ENCODE data around the gene FUBP3.

Gene FUBP3

DNA sequence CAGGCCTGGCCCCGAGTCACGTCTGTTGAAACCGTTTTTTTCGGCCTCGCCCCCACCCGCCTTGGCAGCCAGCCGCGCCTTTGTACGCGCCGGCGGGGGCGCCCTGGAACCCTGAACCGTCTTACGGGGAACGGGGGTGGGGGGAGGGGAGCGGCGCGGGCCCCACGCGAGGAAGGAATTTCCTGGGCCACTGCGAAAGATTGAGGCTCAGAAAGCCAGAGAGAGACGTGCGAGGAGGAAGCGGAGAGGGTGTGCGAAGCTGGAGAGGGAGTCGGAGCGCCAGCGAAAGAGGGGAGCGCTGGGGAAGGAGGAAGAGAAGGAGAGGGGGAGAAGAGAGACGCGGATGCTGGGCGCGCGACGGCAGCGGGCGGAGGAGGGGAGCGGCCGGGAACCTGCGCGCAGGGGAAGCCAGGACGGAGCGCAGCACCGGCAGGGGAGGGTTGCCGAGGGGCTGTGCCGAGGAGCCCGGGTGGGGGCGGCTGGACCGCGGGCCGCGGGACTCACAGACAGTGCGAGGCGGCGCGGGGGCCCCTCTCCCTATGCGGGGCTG, 80.4 kb downstream of the FUBP3 start:
- DNase-seq (ENCODE audit: low read depth, low spot score) = no peak
- H3K27ac ChIP-seq = no peak overlapping the region

DNA sequence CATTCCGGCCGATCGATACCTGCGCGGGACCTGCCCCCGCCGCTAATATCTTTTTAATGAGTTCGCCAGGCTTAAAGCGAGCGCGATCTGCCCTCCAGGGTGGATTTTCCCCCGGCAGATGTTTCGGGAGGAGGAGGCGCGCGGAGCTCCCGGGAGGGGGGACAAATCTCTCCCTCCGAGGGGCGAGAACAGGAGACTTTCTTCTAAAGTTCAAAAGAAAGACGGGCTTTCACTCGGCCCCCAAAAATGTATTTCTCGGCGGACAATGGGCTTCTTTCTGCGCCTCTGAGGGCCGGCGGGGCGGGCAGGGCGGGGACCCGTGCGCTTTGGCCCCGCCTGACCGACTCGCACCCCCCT, 80.9 kb downstream of the FUBP3 start:
- DNase-seq (ENCODE audit: low read depth, low spot score) = no peak
- H3K27ac ChIP-seq = no peak overlapping the region

DNA sequence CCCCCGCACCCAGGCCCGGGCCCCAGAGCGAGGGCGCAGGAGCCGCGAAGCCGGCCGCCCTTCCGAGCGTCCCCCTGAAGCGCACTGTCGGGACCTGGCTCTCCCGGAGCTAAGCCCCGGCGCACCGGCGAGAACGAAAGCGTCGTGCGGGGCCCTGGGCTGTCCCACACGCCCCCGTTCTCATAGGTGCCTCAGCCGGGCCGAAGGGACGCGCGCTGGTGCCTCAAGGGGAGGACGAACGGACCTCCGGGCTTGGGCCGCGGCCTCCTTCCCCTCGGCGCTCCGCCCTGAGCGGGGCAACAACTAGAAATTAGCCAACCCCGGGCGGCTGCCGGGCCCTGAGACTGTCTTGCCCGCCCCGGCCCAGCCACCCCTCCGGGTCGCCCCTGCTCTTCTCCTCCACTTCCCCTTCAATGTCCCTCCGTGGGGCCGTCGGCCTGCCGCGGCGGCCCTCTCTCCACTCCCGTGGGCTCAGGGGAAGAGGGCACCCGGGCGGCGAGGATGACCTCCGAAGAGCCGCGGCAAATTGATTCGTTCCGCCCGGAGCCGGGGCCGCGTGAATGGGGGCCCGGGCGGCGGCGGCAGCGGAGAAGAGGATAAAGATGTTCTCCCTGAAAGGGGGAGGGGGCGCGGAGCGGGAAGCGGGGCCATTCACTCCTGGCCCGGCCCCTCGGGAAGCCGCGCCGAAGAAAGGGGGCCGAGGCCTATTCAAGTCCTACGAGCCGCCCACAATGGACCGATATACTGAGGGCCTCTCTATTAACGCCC, 81.5 kb downstream of the FUBP3 start:
- DNase-seq (ENCODE audit: low read depth, low spot score) = no peak
- no peak overlapping the region for H3K27ac ChIP-seq

GRCh38 chr9:130661451-130662098, 82.2 kb downstream of the FUBP3 start:
- DNase-seq (ENCODE audit: low read depth, low spot score) = no peak
- H3K27ac ChIP-seq = no peak overlapping the region

- H3K27ac ChIP-seq = no peak overlapping the region
- no peak for DNase-seq (ENCODE audit: low read depth, low spot score)
These were observed 83.0 kb downstream of the FUBP3 start for GRCh38 chr9:130662099-130662969.

DNA sequence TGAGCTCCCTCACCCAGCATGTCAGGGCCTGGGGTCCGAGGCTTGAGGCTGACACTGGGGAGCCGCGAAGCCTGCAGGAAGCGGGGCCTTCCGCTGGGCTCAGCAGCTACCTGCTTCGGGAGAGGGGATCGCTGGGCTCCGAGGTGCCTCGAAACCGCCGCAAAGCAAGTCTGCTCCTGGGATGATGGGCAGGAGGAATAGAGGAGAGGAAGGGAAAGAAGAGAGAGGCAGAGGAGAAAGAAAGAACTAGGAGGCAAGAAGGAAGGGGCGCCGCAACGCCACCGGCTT, 83.5 kb downstream of the FUBP3 start:
- no peak for DNase-seq (ENCODE audit: low read depth, low spot score)

DNA sequence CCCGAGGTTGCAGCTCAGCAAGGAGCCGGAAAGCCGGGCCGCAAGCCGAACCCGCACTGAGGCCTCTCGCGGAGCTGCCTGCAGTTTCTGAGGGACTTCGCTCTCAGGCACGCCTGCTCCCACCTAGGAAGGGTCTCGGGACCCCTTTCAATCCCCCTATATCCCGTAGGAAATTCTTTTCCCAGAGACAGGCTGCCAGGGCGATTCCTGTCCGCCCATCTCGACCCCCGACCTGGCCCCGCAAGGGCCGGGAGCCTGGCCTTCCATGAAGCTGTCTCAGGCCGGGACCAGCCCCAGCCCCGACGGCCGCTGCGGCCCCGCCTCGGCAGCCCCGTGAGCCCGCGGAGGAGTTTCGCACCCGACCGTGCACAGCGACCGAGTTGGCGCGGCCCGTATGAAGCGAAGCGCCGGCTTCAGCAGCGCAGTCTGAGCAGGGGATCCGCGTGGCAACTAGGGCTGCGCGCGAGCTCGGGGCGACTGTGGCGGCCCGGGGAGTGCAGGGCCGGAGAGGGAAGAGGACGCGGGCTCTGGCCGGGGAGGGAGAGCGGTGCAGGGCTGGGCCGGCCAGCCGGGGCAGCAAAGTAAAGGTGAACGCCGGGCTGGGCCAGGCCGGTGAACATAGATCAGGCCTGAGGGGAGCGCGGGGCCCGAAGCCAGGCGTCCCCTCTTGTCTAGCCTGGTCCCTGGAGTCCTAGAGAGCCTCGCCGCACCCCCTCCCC, 84.0 kb downstream of the FUBP3 start:
- no peak for DNase-seq (ENCODE audit: low read depth, low spot score)
- H3K27ac ChIP-seq = no peak overlapping the region

More for the DNA sequence above, 83.5 kb downstream of the FUBP3 start:
- no peak overlapping the region for H3K27ac ChIP-seq

DNA sequence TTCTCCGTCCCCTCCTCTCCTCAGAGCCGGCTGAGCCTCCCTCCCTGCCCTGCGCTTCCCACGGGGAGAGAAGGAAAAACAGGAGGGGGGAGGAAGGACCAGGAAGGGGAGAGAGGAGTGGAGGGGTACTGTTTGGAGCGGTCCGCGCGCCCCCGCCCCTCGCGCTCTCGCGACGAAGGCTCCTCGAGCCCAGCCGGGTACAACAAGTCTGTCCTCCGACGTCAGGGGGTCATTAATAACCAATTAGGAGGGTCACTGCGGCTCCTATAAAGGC, 84.5 kb downstream of the FUBP3 start:
- DNase-seq (ENCODE audit: low read depth, low spot score) = no peak
- H3K27ac ChIP-seq = no peak overlapping the region

DNA sequence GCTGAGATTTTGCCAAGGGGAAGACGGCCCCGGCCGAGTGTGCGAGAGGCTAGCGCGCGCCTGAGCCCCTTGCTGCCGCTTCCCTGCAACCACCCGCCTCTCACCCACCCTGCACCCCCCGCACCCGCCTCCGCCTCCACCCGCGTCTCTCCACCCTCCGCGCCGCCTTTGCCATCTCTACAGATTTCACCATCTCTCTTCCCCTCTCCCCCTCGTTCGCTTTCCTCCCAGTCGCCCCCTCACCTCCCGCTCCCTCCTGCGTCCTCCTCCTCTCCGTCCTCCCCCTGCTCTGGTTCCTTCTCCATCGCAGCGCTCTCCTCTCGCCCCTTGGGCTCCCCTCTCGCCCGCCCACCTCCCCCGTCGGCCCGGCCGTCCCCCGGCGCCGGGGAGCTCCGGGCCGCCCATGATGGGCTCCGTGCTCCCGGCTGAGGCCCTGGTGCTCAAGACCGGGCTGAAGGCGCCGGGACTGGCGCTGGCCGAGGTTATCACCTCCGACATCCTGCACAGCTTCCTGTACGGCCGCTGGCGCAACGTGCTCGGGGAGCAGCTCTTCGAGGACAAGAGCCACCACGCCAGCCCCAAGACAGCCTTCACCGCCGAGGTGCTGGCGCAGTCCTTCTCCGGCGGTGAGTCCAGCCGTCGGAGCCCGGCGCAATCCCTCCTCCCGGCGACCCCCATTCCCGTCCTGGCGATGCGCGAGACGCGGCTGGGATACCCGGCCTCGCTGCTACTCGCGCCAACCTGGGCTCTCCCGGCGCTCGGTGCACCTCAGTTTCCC, 85.1 kb downstream of the FUBP3 start, which contains the start of gene PRDM12:
PRDM12 (plus strand) TSS at position 344 of the 778 bp plus-strand sequence; CDS start at position 404, 60 bp downstream.
- no peak for DNase-seq (ENCODE audit: low read depth, low spot score)
- no peak within 1 kb of the TSS for H3K27ac ChIP-seq

DNA sequence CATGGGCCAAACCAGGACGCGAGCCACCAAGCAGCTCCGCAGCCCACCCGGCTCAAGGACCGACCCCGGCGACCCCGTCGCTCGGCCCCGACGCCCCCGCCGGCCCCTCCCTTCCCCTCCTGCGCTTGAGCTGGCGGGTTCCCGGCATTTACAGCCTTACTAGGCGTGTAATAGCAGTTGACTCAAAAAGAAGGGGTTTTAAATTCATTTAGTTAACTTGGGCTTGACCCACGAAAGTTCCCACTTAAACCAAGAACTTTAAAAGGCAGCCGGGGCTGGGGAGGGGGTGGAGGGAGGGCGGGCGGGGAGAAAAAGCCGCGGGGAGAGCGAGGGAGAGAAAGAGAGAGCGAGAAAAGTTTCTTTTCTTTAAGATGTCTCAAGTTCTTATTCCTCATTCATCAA, 85.7 kb downstream of the FUBP3 start:
- no peak overlapping the region for H3K27ac ChIP-seq

DNA sequence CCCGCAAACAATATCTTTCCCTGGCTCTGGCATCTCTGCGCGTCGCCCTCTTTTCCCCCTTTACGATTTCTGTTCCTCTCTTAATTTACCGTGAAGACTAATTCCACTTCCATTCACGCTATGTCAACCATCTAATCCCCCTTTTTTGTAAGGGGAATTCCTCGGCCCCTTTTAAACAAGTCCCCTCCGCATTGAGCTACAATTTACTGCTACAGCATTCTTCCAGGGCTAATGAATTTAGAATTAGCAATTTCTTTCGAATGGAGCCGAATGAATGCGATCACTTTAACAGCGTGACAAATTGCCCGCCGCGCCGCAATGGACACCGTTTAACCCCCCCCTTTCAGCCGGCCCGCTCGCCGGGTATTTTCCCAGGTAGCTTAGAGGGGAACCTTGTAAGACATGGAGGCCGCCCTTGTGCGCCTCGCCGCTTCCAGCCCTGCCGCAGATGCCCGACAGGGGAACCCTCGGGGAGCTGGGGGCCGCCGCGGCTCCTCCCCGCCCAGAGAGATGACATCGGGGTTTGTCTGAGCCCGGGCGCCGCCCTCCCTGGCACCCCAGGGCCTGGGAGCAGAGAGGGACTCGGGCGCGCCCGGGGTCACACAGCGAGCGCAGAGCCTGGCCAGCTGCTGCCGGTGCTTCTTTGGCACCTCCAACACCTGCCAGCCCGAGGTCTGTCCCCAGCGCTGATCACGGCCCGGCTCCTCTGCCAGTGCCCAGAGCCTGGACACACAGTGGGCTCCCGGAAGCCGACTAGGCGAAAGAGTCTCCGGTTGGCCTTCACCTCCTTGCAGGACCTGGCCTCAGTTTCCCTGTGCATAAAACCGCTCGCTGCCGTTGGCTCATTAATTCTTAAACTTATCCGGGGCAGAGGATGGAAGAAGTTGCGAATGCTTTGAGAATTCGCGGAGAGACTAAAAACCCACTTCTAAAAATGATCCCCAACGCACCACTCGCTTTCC, 86.3 kb downstream of the FUBP3 start:
- H3K27ac ChIP-seq = no peak overlapping the region
- no peak for DNase-seq (ENCODE audit: low read depth, low spot score)

More for the DNA sequence above, 85.7 kb downstream of the FUBP3 start:
- no peak for DNase-seq (ENCODE audit: low read depth, low spot score)

DNA sequence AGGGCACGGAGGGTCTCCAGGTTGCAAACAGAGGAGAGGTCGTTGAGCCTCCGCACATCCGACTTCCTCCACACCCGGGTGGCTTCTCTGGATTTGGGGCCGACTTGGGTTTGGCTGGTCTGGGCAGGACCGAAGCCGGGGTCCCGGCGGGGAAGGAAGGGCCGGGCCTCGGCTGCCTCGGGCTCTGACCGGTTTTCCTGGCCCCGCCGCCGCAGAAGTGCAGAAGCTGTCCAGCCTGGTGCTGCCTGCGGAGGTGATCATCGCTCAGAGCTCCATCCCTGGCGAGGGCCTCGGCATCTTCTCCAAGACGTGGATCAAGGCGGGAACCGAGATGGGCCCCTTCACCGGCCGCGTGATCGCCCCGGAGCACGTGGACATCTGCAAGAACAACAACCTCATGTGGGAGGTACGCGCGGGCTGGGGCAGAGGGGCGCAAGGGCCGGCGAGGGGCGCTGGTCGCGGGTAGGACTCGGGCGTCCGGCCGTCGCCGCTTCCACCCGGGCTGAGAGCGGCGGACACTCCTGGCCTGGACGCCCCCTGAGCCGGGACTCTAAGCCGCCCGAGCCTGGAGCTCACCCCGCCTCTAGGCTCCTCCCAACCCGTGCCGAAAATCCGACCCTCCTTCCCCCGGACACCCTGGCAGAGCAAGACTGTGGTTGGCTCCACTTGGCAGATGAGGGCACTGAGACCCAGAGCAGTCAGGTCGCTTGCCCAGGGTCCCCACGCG, 87.2 kb downstream of the FUBP3 start:
- H3K27ac ChIP-seq = no peak overlapping the region
- no peak for DNase-seq (ENCODE audit: low read depth, low spot score)

DNA sequence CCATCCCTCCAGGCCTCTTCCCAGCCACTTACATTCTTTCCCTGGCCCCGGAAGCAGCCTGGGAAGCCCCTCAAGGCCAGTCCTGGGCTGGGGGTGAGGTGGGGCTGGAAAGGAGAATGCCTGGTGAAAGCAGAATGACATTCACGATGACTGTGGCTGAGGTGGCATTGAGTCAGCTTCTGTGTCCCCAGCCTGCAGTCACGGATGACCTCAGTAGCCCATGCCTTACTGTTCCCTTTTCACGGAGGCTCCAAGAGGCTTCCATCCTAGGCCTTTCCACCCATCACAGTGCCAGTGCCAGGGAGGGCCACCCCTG, 87.7 kb downstream of the FUBP3 start:
- no peak for DNase-seq (ENCODE audit: low read depth, low spot score)
- H3K27ac ChIP-seq = no peak overlapping the region

DNA sequence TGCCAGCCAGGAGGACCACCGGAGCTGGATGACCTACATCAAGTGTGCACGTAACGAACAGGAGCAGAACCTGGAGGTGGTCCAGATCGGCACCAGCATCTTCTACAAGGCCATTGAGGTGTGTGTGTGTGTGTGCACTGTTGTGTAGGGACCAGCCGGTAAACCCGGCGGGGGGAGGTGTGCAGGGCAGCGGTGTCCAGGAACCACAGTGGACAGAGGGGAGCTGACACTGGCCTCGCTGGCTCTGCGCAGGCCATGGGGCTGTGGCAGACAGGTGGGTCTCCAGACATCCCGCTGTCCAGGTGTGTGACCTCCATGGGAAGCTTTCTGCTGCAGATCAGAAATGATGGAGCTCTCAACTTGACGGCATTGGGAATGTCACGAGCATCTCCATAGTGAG, 88.8 kb downstream of the FUBP3 start:
- no peak overlapping the region for H3K27ac ChIP-seq
- no peak for DNase-seq (ENCODE audit: low read depth, low spot score)

GRCh38 chr9:130668659-130669058, 89.3 kb downstream of the FUBP3 start:
- no peak for DNase-seq (ENCODE audit: low read depth, low spot score)

DNA sequence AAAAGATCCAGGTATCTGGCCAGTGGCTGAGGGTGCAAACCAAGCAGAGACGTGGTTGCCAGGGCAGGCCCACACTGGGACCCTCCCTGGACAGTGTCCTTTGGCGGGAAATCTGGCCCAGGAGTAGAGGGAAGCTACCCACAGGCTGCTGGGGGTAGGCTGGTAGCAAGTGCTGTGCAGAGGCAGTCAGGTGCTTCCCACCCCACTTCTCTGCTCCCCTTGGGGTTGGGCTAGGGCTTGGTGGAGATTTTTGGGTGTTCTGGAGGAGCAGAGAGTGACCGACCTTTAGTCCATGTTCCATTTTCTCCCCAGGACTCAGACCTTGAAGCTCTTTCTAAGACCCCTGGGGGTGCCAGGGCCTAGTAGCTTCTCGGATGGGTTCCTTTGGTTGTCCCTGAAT, 90.6 kb downstream of the FUBP3 start:
- no peak for DNase-seq (ENCODE audit: low read depth, low spot score)
- no peak overlapping the region for H3K27ac ChIP-seq

More at GRCh38 chr9:130668659-130669058, 89.3 kb downstream of the FUBP3 start:
- no peak overlapping the region for H3K27ac ChIP-seq

- no peak overlapping the region for H3K27ac ChIP-seq
- DNase-seq (ENCODE audit: low read depth, low spot score) = no peak
These were observed 91.3 kb downstream of the FUBP3 start for GRCh38 chr9:130670644-130671043.

DNA sequence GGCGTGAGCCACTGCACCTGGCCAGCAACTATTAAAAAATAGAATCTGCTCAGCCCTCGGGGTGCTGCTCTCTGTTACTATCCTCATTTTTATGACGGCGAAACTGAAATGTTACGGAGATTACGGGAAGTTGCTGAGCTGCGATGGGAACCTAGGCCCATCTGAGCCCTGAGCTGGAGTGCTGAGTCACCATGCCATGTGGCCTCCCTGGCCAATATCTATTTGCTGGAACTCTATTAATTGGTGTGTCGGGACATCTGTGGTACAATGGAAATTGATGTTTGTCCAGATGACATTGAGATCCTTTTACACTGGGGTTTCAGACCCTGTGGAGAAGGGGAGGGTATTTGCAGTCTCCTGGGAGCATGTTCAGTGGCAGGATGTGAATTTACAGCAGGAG, 93.1 kb downstream of the FUBP3 start:
- DNase-seq (ENCODE audit: low read depth, low spot score) = no peak
- H3K27ac ChIP-seq = no peak overlapping the region

All from epithelial cell of prostate (primary cell).